OCI-LY3 (cell line): ENCODE data around the gene MPG.

Experiments used
- CTCF ChIP-seq: fragments of 200-600, 300-600 bp; sonication (generic); IDR thresholded peaks from 2 replicates; pipeline ENCODE4 v1.5.1; 2014; ENCODE audit warnings: antibody characterized with exemption, low read length, low read depth
- EZH2phosphoT487 ChIP-seq: fragments of 200-600 bp; shearing (Covaris generic); IDR thresholded peaks from 2 replicates; pipeline ENCODE4 v1.6.1; 2018; ENCODE audit warnings: antibody characterized with exemption, mixed run types, low read depth

DNA sequence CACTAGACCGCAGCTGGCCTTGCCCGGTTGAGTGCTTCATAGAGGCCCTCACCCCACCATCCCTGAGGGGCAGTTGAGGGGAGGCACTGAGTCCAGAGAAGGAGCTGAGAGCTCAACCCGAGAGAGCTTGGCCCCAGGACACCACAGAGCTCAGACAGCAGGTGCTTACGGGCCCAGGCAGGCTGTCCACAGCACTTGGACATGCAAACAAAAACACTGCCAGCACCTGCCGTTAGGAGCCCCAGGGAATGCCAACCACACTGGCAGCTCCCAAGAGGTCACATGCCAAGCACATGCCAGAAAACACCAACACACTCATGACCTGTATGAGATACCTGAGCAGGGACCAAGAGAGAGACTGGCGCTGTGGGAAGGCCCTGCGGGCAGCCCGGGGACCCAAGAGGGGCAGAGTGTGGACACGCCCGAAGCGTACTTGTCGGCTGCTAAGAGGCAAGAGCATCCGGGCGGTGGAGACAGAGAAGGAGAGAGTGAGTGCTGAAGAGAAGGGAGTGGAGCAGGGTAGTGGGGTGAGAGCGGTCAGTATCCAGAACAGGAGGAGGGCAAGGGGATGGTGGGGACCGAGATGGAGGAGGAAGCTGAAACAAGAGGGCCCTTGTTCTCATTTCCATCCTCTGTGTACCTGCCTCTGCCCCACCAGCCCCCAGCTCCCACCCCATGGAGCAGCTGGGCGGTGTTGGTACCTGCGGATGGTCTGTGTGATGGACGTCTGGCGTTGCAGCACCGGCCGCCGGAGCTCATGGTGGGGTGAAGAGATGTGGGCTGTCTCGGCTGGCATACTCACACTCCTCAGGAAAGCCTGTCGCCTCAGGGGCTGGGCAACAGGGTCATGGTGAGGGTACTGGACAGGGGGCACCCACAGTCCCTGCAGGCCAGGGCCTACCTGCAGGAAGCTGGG, 13.8 kb upstream of the MPG start:
- TF ChIP-seq CTCF (no peak), EZH2phosphoT487 (no peak)
